CD4-positive, alpha-beta T cell (primary cell): ENCODE results near the gene IGFBP4. TPM values are rescaled to one million over a fixed set of nuclear protein-coding genes. Genes with fewer than 3 reads are reported as not detected.

ENCODE experiments used
- ATAC-seq: fragments of 200-7000 bp; cut with Tn5 transposase; one replicate; pipeline ENCODE4 v1.10.0; 2022; ENCODE audit warnings: mild to moderate bottlenecking; ENCODE audit not compliant: poor library complexity
- CTCF ChIA-PET: fragments of 350-600 bp; sonication (Branson Sonifier 250); formaldehyde crosslinking; loops from one replicate; lab custom pipeline; 2021; ENCODE audit warnings: antibody characterized with exemption, inconsistent platforms; lab: Charles Lee
- POLR2A ChIA-PET: fragments of 350-600 bp; sonication (Branson Sonifier 250); formaldehyde crosslinking; loops from one replicate; lab custom pipeline; 2021; ENCODE audit warnings: antibody characterized with exemption, inconsistent platforms; lab: Charles Lee
- DNase-seq, 14 experiments: peaks; one replicate each; pipeline ENCODE4 v3.0.0-alpha.2; 2013 to 2020; ENCODE audit warnings: mixed read lengths in 2 of 14
- H3K27ac ChIP-seq, 2 donors: one replicate each; pipeline versions ENCODE4 v1.5.1 to v1.7.0; 2013; ENCODE audit warnings: low read length in 2 of 2, low read depth in 1 of 2, mild to moderate bottlenecking in 1 of 2
- H3K27me3 ChIP-seq, 2 experiments: 1 replicate in 1 of 2; 2 replicates in 1 of 2; pipeline versions ENCODE4 v1.6.1 to v1.7.0; 2013; ENCODE audit warnings: low read length in 2 of 2, control low read depth in 1 of 2, mild to moderate bottlenecking in 1 of 2, moderate library complexity in 1 of 2; ENCODE audit not compliant: insufficient read depth in 2 of 2, control insufficient read depth in 1 of 2
- H3K36me3 ChIP-seq: one replicate; pipeline ENCODE4 v1.6.1; 2013; ENCODE audit warnings: low read length, control low read depth; ENCODE audit not compliant: insufficient read depth
- H3K4me1 ChIP-seq: one replicate; pipeline ENCODE4 v1.6.1; 2013; ENCODE audit warnings: low read length, control low read depth; ENCODE audit not compliant: insufficient read depth
- H3K4me3 ChIP-seq: one replicate; pipeline ENCODE4 v1.5.1; 2013; ENCODE audit warnings: mild to moderate bottlenecking, low read length, moderate library complexity
- H3K9me3 ChIP-seq, 2 experiments: 1 replicate in 1 of 2; 2 replicates in 1 of 2; pipeline versions ENCODE4 v1.6.1 to v1.7.0; 2013; ENCODE audit warnings: low read length in 2 of 2, mild to moderate bottlenecking in 2 of 2, control low read depth in 1 of 2, moderate library complexity in 1 of 2; ENCODE audit not compliant: control insufficient read depth in 1 of 2, insufficient read depth in 1 of 2
- H3K27ac Mint-ChIP-seq: one replicate; pipeline ENCODE4 v1.8.0; 2020; ENCODE audit warnings: mixed read lengths
- H3K27me3 Mint-ChIP-seq: one replicate; pipeline ENCODE4 v1.8.0; 2021; ENCODE audit warnings: mixed read lengths
- H3K36me3 Mint-ChIP-seq: one replicate; pipeline ENCODE4 v1.8.0; 2021; ENCODE audit warnings: low read depth, mixed read lengths
- H3K4me1 Mint-ChIP-seq: one replicate; pipeline ENCODE4 v1.8.0; 2021; ENCODE audit warnings: low read depth, mixed read lengths
- H3K4me3 Mint-ChIP-seq: one replicate; pipeline ENCODE4 v1.8.0; 2020; ENCODE audit warnings: mild to moderate bottlenecking, mixed read lengths
- H3K9me3 Mint-ChIP-seq: one replicate; pipeline ENCODE4 v1.8.0; 2020; ENCODE audit warnings: mixed read lengths
- intact Hi-C, 2 experiments: fragments of 100-400 bp; cut with DNase I in 1 of 2; cut with micrococcal nuclease in 1 of 2; formaldehyde crosslinking; loops; one replicate each; pipeline versions ENCODE4 v1.15.1 to v1.9.0; 2023 to 2025; cut with DNase I, micrococcal nuclease
- total RNA-seq, 174 experiments: library from RNA in 2 of 174; stranded (reverse) in 2 of 174; gene quantifications; one replicate each; pipeline ENCODE4 v1.2.3 and lab custom pipeline; 2021 to 2026
- TF ChIP-seq, protein P1 (sequence below): fragments of 200-600 bp; IDR thresholded peaks from one replicate; pipeline ENCODE4 v1.8.0; 2022; ENCODE audit warnings: antibody characterized with exemption, mild to moderate bottlenecking

The IGFBP4 gene
- total RNA-seq, 2 experiments from 2014 or later: 2.5 to 2.6 TPM

DNA sequence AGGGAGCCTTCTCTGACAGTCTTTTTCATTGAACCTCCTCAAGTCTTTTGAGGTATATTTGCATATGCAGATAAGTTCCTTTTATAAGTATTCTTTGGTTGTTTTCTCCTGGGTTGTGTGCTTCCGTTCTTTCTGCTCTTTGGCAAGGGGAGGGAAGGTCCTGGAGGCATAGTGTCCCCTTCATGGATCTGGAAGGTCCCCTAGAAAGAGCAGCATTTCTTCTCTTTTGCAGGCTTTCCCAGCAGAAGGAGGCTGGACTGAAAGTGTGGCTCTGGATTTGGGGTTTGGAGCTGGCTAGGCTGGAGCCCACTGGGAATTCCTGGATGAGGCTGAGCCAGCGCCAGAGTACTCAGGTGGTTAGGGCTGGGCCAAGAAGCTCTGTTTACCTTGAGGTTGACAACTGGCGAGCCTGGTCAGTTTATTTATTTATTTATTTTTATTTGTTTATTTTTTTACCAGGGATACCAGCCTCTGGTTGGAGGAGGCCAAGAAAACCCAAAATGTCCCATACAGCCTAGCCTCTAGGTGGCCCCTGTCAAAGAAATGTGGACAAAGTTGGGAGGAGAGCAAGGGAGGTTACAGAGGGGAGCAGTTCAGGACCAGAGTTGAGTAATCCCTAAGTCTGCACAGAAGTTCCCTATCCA, 20.1 kb upstream of the IGFBP4 start:
- Mint-ChIP-seq H3K36me3 (no peaks in the 10 kb centered on the region), H3K27ac (no peak overlapping the region), H3K4me1 (peaks cover 36% of the 10 kb centered on the region), H3K27me3 (no peaks in the 10 kb centered on the region), H3K4me3 (no peak overlapping the region), H3K9me3 (no peaks in the 10 kb centered on the region)
- ChIA-PET CTCF (interaction anchor here (1.2 kb wide), 1 partner anchor 132 kb away, joined by 3 read pairs; no protein-coding TSS in a partner anchor), POLR2A (no interaction called here)
- no peaks in the 10 kb centered on the region for H3K9me3 ChIP-seq
- ATAC-seq (no peak), DNase-seq (no peak)
- H3K27me3 ChIP-seq: no peaks in the 10 kb centered on the region
- no peaks in the 10 kb centered on the region for H3K36me3 ChIP-seq
- H3K4me1 ChIP-seq: peaks cover 55% of the 10 kb centered on the region
- H3K27ac ChIP-seq: no peak overlapping the region
- TF ChIP-seq, protein P1, sequence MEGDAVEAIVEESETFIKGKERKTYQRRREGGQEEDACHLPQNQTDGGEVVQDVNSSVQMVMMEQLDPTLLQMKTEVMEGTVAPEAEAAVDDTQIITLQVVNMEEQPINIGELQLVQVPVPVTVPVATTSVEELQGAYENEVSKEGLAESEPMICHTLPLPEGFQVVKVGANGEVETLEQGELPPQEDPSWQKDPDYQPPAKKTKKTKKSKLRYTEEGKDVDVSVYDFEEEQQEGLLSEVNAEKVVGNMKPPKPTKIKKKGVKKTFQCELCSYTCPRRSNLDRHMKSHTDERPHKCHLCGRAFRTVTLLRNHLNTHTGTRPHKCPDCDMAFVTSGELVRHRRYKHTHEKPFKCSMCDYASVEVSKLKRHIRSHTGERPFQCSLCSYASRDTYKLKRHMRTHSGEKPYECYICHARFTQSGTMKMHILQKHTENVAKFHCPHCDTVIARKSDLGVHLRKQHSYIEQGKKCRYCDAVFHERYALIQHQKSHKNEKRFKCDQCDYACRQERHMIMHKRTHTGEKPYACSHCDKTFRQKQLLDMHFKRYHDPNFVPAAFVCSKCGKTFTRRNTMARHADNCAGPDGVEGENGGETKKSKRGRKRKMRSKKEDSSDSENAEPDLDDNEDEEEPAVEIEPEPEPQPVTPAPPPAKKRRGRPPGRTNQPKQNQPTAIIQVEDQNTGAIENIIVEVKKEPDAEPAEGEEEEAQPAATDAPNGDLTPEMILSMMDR: no peak
- no peak overlapping the region for H3K4me3 ChIP-seq
- intact Hi-C loops: no loop called here

DNA sequence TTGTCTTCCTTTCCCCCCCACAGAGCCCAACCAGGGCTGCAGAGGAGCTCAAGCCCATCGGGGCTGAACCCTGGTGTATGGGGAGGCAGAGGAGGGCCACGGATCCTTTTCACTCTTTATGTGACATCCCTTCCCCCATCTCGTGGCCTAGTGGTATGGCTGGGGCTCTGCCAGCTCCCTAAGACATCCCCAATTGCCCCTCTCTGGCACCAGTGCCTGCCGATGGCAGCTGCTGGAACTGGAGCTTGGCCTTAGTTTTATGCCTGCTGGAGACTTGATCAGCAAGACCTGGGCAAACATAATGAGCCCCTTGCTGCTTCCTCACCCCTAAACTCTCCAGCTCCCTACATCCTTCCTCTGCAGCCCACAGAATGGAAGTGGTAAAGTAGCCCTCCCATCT, 17.5 kb upstream of the IGFBP4 start:
- Mint-ChIP-seq H3K27me3 (no peaks in the 10 kb centered on the region), H3K36me3 (no peaks in the 10 kb centered on the region), H3K9me3 (no peaks in the 10 kb centered on the region), H3K4me1 (peaks cover 29% of the 10 kb centered on the region), H3K4me3 (no peak overlapping the region), H3K27ac (peak overlapping the region; percentile 51)
- Histone ChIP-seq H3K27ac (no peak overlapping the region), H3K4me1 (peaks cover 33% of the 10 kb centered on the region), H3K4me3 (no peak overlapping the region), H3K9me3 (no peaks in the 10 kb centered on the region), H3K27me3 (no peaks in the 10 kb centered on the region), H3K36me3 (no peaks in the 10 kb centered on the region)
- ATAC-seq: no peak
- ChIA-PET POLR2A (interaction anchor here (0.6 to 3.8 kb wide), 8 partner anchors 8 to 215 kb away, joined by 3 to 35 read pairs (median 4); partner anchors contain the start of gene TOP2A), CTCF (interaction anchor here (0.9 to 1.7 kb wide), 3 partner anchors 17 to 27 kb away, joined by 3 to 5 read pairs (median 4); partner anchors contain the start of gene IGFBP4)
- no peak for DNase-seq
- intact Hi-C loops: no loop called here
- TF ChIP-seq, protein P1: no peak

DNA sequence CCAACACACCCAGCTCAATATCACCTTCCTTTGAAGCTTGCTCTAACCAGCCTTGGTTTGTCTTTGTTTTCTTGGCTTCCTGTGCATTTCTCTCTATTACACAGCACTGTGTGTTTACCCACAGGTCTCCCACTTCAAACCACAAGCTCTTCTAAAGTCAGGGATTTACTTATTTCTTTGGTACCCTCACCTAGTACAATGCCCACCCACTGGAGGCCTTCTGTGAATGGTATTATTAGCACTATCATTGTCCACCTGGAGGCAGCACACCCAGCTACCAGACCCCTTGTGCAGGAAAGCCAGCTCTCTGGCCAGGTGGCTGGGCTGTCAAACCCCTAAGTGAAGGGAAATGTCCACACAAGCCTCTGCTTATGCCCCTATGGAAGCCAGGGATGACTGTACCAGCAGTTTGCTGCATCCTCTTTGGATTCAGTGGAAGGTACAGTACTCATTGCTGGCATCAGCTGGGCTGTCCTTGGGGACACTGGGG, 16.2 kb upstream of the IGFBP4 start:
- Histone ChIP-seq H3K9me3 (no peaks in the 10 kb centered on the region), H3K27ac (peak overlapping the region in 1 of 2 donors; percentile 7), H3K36me3 (no peaks in the 10 kb centered on the region), H3K4me1 (peaks cover 33% of the 10 kb centered on the region), H3K4me3 (no peak overlapping the region), H3K27me3 (no peaks in the 10 kb centered on the region)
- ChIA-PET POLR2A (interaction anchor here (0.7 to 3.8 kb wide), 15 partner anchors 9 to 156 kb away, joined by 3 to 35 read pairs (median 6); partner anchors contain the start of genes IGFBP4 and TOP2A), CTCF (interaction anchor here (0.7 to 1.9 kb wide), 6 partner anchors 9 to 107 kb away, joined by 3 to 7 read pairs (median 4); partner anchors contain the start of gene TOP2A)
- no peaks in the 10 kb centered on the region for H3K36me3 Mint-ChIP-seq
- intact Hi-C loops: no loop called here
- peak overlapping the region; percentile 66 for H3K4me3 Mint-ChIP-seq
- DNase-seq (peak in 5 of 14 experiments; percentile 23 to 47 (median 46)), ATAC-seq (peak; percentile 95)
- TF ChIP-seq, protein P1: no peak
- no peaks in the 10 kb centered on the region for H3K27me3 Mint-ChIP-seq
- H3K27ac Mint-ChIP-seq: peak overlapping the region; percentile 51
- peaks cover 29% of the 10 kb centered on the region for H3K4me1 Mint-ChIP-seq
- H3K9me3 Mint-ChIP-seq: no peaks in the 10 kb centered on the region
